ENCODE measurements around the gene PLEKHN1. TPM values are rescaled to one million over a fixed set of nuclear protein-coding genes. Genes with fewer than 3 reads are reported as not detected.

PLEKHN1 gene
- total RNA-seq, 6 donors from 2014 or later: 1.1 to 11.5 (median 1.6) TPM

GRCh38 chr1:997713-997992 lies 31.4 kb downstream of the PLEKHN1 start:
- no peaks in the 10 kb centered on the region for H3K9me3 ChIP-seq
- no peak overlapping the region for H3K4me3 ChIP-seq
- ATAC-seq (ENCODE audit: low FRiP score in 2 of 2) (no peak), DNase-seq (no peak)
- 100% methylated on average over 1 of the region's 3 CpGs; no CpG with 5 or more reads in 1 of the 2 donors for WGBS, 2 donors
- no peaks in the 10 kb centered on the region for H3K36me3 ChIP-seq
- peaks cover 25 to 45% (median 38%) of the 10 kb centered on the region in 4 donors for H3K4me1 ChIP-seq
- peaks cover 0 to 41% (median 18%) of the 10 kb centered on the region in 4 donors for H3K27me3 ChIP-seq
- no peak overlapping the region for H3K27ac ChIP-seq
- TF ChIP-seq POLR2AphosphoS5 (IDR thresholded peaks at IDR 0.05) (no peak), EP300 (IDR thresholded peaks at IDR 0.05) (no peak), POLR2A (IDR thresholded peaks at IDR 0.05) (no peak), CTCF (IDR thresholded peaks at IDR 0.05) (no peak)

GRCh38 chr1:997993-998744 lies 31.9 kb downstream of the PLEKHN1 start:
- ATAC-seq (ENCODE audit: low FRiP score in 2 of 2) (no peak), DNase-seq (peak in 1 of 2 donors; percentile 84)
- H3K27ac ChIP-seq: peak overlapping the region in 2 of 4 donors; percentile 98
- H3K27me3 ChIP-seq: peaks cover 0 to 41% (median 18%) of the 10 kb centered on the region in 4 donors
- H3K4me1 ChIP-seq: peaks cover 25 to 45% (median 38%) of the 10 kb centered on the region in 4 donors
- TF ChIP-seq POLR2A (IDR thresholded peaks at IDR 0.05): no peak
- TF ChIP-seq POLR2AphosphoS5 (IDR thresholded peaks at IDR 0.05): no peak
- no peak for TF ChIP-seq CTCF (IDR thresholded peaks at IDR 0.05)
- TF ChIP-seq EP300 (IDR thresholded peaks at IDR 0.05): no peak
- H3K36me3 ChIP-seq: no peaks in the 10 kb centered on the region
- no peaks in the 10 kb centered on the region for H3K9me3 ChIP-seq
- WGBS, 2 donors: 54 to 90% methylated on average over 2 to 67 of the region's 75 CpGs
- H3K4me3 ChIP-seq: peak overlapping the region in 3 of 4 donors; percentile 62 to 72 (median 66)

GRCh38 chr1:998745-998994 lies 32.4 kb downstream of the PLEKHN1 start:
- no peak for TF ChIP-seq POLR2AphosphoS5 (IDR thresholded peaks at IDR 0.05)
- TF ChIP-seq POLR2A (IDR thresholded peaks at IDR 0.05): no peak
- no peak for TF ChIP-seq CTCF (IDR thresholded peaks at IDR 0.05)
- no peak for TF ChIP-seq EP300 (IDR thresholded peaks at IDR 0.05)
- ATAC-seq (ENCODE audit: low FRiP score in 2 of 2) (no peak), DNase-seq (no peak)
- Histone ChIP-seq H3K9me3 (no peaks in the 10 kb centered on the region), H3K4me3 (peak overlapping the region; percentile 40 to 72 (median 64)), H3K4me1 (peaks cover 25 to 45% (median 38%) of the 10 kb centered on the region in 4 donors), H3K36me3 (no peaks in the 10 kb centered on the region), H3K27ac (peak overlapping the region in 2 of 4 donors; percentile 98), H3K27me3 (peaks cover 0 to 41% (median 18%) of the 10 kb centered on the region in 4 donors)
- 0% methylated on average over 15 of the region's 27 CpGs; no CpG with 5 or more reads in 1 of the 2 donors for WGBS, 2 donors

GRCh38 chr1:998995-999724 lies 32.9 kb downstream of the PLEKHN1 start:
- 1 to 2% methylated on average over 39 to 65 of the region's 86 CpGs for WGBS, 2 donors
- H3K27ac ChIP-seq: peak overlapping the region; percentile 80 to 98 (median 97)
- DNase-seq (peak in 1 of 2 donors; percentile 89), ATAC-seq (ENCODE audit: low FRiP score in 2 of 2) (peak in 1 of 2 donors; percentile 4)
- peaks cover 25 to 46% (median 39%) of the 10 kb centered on the region in 4 donors for H3K4me1 ChIP-seq
- H3K9me3 ChIP-seq: no peaks in the 10 kb centered on the region
- H3K27me3 ChIP-seq: peaks cover 0 to 41% (median 18%) of the 10 kb centered on the region in 4 donors
- H3K36me3 ChIP-seq: no peaks in the 10 kb centered on the region
- peak overlapping the region; percentile 40 to 72 (median 64) for H3K4me3 ChIP-seq
- TF ChIP-seq EP300 (IDR thresholded peaks at IDR 0.05) (no peak), CTCF (IDR thresholded peaks at IDR 0.05) (peak in 2 of 6 experiments; percentile 10 to 24), POLR2A (IDR thresholded peaks at IDR 0.05) (peak in 1 of 4 donors; percentile 22), POLR2AphosphoS5 (IDR thresholded peaks at IDR 0.05) (no peak)
